NCI-H226 (cell line): Measurements from ENCODE around the gene ERLIN1.
"Not testable (repeated sequence)": the region's sequence is repeated elsewhere in the genome, so short reads cannot be mapped to it uniquely, and the experiment has no call there.

Experiments used
- DNase-seq: peaks from one replicate; pipeline ENCODE4 v3.0.0-alpha.2; 2015

The ERLIN1 gene

GRCh38 chr10:100131571-100131970 is 54.3 kb downstream of the ERLIN1 start:
- DNase-seq, result no peak

GRCh38 chr10:100130831-100131230 is 55.0 kb downstream of the ERLIN1 start:
- no peak for DNase-seq

GRCh38 chr10:100129424-100129823 is 56.4 kb downstream of the ERLIN1 start:
- DNase-seq, result no peak

GRCh38 chr10:100128951-100129350 is 56.9 kb downstream of the ERLIN1 start:
- no peak for DNase-seq

GRCh38 chr10:100125335-100125734 is 60.5 kb downstream of the ERLIN1 start:
- DNase-seq, result not testable (repeated sequence)

- no peak for DNase-seq
These were observed 61.7 kb downstream of the ERLIN1 start for GRCh38 chr10:100124097-100124496.

- DNase-seq, result no peak
These were observed 63.0 kb downstream of the ERLIN1 start for GRCh38 chr10:100122780-100123179.

GRCh38 chr10:100120550-100120949 is 65.3 kb downstream of the ERLIN1 start:
- no peak for DNase-seq

GRCh38 chr10:100119726-100120125 is 66.1 kb downstream of the ERLIN1 start:
- DNase-seq, result no peak

GRCh38 chr10:100114976-100115770 is 70.7 kb downstream of the ERLIN1 start:
- no peak for DNase-seq

GRCh38 chr10:100114460-100114859 is 71.4 kb downstream of the ERLIN1 start:
- DNase-seq, result no peak

- no peak for DNase-seq
These were observed 76.2 kb downstream of the ERLIN1 start for GRCh38 chr10:100109670-100110069.

GRCh38 chr10:100106865-100107264 is 79.0 kb downstream of the ERLIN1 start:
- no peak for DNase-seq

- DNase-seq, result no peak
These were observed 81.5 kb downstream of the ERLIN1 start for GRCh38 chr10:100104300-100104699.

- DNase-seq, result peak; percentile 52
These were observed 82.2 kb downstream of the ERLIN1 start for GRCh38 chr10:100103581-100103980.

- DNase-seq, result no peak
These were observed 84.4 kb downstream of the ERLIN1 start for GRCh38 chr10:100101192-100102076.

- peak; percentile 47 for DNase-seq
These were observed 85.1 kb downstream of the ERLIN1 start for GRCh38 chr10:100100651-100101184.
